Activated CD4-positive, alpha-beta T cell treated with anti-CD3 and anti-CD28 coated beads, Interleukin-2, amount 50 U/mL, for 1 hour (primary cell): Measurements from ENCODE around the gene ANGPTL2.

Experiments used
- DNase-seq: peaks from one replicate; pipeline ENCODE4 v3.0.0-alpha.2; 2020

Gene ANGPTL2

GRCh38 chr9:127116957-127117356, 5.5 kb downstream of the ANGPTL2 start:
- no peak for DNase-seq

- no peak for DNase-seq
Observed at GRCh38 chr9:127116088-127116726, 6.2 kb downstream of the ANGPTL2 start.

DNA sequence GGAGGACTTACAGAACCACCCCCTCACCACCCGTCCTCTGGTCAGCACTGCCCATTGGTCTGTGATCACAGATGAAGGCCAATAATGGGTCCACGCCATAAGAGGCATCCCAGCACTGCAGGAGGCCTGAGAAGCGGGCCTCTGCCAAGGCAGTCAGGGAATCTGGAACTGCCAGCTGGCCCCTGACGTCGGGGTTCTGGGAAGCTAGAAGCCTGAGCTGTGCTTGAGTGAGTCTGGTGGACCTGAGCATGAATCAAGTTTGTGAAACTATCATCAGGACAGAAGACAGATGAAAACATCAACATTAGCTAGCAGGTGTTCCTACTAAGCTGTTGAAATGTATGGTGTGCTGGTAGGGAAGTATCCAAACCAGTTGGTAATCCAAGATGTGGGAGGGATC, 7.8 kb downstream of the ANGPTL2 start:
- no peak for DNase-seq

DNA sequence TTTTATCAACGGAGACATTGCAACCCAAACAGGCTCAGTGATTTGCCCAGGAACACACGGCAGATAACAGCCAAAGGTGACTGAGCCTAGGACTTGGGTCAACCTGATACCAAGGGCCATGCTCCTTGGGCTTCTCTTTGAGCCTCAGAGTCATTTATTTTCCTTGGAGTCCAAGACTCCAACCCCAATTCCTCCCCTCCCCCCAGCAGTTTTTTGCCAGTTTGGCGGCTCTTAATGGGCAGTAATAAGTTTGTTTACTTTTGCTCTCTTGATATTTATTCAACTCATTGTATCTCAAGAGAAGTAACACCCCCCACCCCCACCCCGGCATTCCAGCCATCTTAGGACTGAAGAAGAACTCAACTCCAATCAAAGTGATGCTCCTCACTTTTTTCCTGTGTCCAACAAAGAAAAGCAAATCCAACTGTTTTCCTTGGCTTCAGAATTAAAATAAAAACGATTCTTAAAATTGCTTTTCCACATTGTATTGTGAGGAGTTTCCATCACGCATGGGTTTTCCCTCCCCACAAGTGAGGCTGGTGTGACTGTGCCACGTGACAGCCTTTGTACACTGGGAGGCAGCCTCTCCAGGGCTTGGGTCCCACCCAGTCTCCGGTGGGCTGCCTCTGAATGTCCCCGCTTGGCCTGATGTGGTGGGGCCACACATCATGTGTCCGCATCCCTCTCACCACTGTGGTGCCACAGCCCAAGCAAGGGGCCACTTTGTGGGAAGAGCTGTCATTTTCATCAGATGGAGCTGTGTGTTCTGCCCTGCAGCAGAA, 9.1 kb downstream of the ANGPTL2 start:
- no peak for DNase-seq

GRCh38 chr9:127112735-127113161, 9.7 kb downstream of the ANGPTL2 start:
- no peak for DNase-seq

DNA sequence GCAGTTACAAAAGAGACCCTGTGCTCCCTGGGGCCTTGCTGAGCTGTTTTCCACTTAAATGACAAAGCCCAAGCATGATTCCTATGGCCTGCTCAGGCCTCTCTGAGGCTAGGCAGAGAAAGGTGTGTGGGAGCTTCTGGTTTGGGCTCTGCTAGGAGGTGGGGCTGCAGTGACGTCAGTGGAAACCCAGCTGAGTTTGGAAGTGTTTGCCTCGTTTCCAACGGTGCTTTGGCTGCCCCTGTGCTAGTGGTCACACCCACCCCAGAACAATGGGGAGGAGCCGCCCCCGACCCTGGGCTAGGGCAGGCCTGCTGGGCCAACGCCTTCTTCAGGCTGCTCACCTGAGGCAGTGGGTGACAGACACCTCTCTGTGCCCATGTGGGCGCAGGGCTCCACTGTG, 10.4 kb downstream of the ANGPTL2 start:
- no peak for DNase-seq

GRCh38 chr9:127109212-127109711, 13.2 kb downstream of the ANGPTL2 start:
- DNase-seq = no peak

GRCh38 chr9:127107929-127108876, 14.2 kb downstream of the ANGPTL2 start:
- no peak for DNase-seq

DNA sequence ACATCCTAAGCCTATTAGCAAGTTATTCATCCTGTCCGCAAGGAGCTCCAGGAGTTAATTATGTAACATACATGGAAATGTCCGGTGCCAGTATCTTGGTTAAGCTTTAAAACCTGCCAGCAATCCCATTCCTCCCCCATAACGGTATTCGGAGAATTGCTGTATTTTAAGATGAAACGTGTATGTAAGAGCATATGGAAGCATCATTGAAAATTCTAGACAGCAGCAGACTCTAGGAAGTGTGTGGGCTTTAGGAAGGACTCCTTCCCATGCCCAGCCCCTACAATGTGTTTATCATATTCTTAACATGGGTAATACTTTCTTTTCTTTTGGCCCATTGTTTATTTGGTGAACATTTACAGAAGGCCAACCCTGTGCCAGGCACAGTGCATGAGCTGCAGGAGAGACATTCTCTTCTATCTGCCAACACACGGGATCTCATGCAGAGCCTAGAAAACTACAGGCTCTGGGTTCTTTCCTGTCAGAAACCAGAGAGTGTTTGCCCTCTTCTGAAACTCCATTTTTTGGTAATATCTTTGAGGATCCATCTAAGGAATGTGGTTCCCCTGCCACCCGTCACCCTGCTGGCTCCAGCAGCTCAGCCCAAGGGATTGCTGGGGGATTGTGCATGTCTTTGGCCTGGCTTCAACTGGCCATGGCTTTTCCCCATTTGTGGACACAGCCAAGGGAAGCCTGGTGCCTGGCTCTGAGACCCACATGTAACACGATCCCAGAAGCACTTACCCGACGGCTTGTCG, 15.1 kb downstream of the ANGPTL2 start:
- no peak for DNase-seq

DNA sequence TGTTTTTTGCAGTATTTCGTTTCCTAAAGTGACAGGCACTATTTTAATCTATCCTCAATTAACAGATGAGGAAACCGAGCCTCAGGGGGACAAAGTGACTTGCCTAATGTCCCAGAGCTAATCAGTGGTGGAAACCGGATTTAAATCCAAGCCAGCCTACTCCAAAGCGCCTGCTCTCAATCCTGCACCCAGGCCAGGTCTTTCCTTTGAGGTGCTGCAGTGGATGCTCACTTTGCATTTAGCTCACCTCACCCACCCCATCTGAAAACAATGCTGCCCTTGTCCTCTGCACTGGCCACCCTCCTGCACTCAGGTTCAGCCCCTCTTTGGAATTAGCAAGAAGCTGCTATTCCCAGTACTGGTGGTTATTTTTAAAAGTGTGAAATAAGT, 16.0 kb downstream of the ANGPTL2 start:
- DNase-seq = no peak

DNA sequence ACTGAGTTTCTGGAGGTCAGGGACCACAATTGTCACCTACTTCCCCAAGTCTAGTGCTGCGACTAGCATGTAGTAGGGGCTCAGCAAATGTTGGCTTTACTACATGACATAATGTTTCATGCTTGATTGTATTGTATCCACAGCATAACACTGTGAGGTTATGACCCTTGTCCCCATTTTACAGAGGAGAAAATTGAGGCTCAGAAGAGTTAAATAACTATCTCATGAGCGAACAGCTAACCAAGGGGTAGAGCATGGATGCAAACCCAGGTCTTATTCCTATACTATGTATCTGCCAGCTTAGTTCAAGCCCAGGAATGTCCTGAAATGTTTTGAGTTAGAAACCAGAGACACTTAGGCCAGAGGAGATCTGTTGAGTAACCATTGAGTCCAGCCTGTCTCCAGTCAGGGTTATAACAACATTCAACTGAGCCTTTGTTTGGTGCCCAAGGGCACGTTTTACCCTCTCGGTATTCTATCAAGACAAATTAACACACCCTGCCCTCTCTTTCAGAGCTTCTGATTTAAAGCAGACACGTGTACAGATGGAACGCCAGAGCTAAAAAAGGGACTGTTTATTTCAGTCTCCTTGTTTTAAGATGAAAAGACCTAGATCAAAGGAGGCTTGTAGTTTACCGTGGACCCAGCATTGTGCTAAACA, 16.5 kb downstream of the ANGPTL2 start:
- DNase-seq = no peak

DNA sequence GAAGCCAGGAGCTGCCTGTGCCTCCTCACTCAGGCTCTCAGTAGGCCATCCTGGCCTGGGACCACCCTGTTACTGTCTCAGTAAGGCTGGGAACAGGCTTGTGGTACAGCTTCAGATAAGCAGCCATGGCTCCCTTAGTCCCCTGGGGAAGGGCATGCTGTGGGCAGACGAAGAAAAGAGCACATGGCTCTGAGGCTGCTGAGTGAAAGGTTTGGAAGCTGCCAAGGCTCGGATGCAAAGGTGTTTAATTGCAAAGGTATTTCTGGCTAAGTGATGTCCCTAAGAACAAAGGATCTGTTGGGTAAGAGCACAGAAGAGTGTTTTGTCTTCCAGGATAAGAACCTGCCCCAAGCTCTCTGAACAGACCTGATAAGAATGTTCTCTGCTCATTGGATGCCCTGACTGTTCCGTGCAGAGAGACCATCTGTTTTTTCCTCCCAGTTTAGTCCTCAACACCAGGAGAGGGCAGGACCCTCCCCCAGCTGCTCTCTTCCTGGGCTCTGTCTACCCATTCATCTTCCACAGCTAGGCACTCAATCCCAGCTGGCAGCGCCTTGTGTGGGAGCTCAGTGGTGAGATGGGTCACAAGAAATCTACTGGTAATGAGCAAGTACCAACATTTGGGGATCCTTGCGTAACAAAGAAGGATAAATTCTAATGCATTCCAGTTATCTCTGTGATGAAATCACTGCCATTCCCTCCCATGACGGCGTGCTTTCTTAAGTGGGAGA, 17.7 kb downstream of the ANGPTL2 start:
- DNase-seq = no peak

GRCh38 chr9:127102788-127103187, 19.6 kb downstream of the ANGPTL2 start:
- DNase-seq = no peak

GRCh38 chr9:127102176-127102575, 20.3 kb downstream of the ANGPTL2 start:
- no peak for DNase-seq

DNA sequence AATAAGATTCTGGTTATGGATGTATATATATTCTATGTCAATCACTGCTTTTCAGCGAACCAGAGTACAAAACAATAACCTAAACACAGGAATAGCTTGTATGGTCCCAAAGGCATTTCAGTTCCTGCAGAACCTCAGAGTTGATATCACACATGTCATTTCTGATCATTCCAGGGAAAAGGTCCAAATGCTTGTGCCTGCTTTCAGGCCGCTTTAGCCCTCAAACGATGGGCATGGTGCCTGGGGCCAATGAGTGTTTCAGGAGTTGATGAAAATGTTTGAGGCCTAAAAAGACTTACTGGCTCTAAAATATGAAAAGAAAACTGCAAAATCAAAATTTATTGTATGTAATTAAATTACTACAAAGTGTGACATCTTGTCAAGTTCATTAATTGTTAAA, 22.8 kb downstream of the ANGPTL2 start:
- no peak for DNase-seq

DNA sequence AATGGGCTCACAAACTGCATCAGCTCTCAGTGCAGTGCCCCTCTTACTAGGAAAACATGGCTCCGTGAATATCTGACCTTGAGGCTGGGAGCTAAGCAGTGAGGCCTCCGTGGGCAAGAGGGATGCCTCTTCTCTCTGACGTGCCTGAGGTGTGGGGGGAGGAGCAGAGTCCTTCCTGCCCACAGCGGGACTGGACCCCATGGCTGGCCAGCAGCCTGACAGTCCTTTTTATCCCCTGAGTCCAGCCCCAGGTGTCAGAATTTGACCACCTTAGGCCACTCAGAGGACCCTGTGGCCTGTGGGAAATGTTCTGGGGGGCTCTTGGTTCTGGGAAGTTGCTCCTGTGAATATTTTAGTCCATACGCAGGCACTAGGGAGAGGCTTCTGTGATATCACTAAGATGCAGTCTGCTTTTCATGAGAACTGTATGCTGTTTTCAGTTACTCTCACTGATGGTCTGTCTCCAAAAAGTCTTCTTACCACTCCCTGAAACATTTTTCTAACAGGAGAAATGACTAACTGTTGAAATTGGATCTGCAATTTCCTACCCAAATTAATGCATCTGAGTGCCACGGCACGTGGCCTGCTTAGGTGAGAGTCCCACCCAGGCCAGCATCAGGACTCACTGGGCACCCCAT, 23.4 kb downstream of the ANGPTL2 start:
- no peak for DNase-seq

DNA sequence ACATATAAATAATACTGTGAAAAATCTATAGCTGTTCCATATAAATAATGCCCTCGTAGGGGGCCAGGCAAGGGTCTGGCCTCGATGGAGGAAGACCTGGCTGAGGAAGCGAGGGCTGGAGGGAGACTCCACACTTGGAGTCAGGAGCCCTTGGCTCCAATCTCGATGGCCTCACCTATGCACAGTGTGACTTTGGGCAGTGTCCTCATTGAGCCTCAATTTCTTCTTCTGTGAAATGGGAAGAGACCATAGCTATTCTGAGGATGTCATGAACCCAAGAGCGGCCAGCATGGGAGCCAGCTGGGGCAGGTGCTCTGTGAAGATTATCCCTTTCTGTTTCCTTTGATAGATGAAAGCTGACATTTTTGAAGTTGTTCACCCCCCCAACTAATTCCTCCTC, 24.8 kb downstream of the ANGPTL2 start:
- no peak for DNase-seq

GRCh38 chr9:127096208-127096607, 26.2 kb downstream of the ANGPTL2 start:
- no peak for DNase-seq

GRCh38 chr9:127095411-127095810, 27.0 kb downstream of the ANGPTL2 start:
- DNase-seq = no peak

DNA sequence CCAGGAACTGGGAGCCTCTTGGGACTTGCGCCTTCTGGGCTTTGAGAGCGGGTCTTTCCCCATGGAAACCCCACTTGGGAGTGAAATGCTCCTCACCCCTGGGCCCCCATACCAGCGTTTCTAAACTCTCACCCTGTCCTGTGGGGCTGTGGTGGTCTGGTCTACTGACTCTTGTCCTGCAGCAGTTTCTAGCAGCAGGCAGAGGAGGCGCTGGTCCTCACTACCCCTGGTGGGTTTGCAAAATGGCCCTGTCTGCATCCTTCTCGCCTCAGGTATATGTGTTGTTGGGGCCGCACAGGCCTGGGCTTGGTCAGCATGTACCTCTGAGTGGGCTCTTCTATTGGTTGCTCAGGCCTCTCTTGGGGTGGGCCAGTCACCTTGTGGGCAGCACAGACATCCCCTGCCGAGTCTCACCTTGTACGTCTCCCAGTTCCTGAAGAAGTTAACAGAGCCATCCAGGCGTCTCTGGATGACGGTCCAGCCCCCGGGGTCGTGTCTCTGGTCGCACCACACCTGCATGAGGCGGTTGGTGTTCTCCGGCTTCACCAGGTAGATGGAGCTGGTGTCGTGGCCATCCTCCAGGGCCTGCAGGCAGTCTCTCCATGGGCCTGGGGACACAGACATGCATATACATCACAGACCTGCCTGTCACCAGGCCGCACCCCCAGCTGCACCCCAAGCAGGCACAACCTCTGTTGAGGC, 29.0 kb downstream of the ANGPTL2 start:
- no peak for DNase-seq
